OCI-LY3 (cell line): ENCODE data around the gene FGF19.

Experiments
- CTCF ChIP-seq: fragments of 200-600, 300-600 bp; sonication (generic); IDR thresholded peaks from 2 replicates; pipeline ENCODE4 v1.5.1; 2014; ENCODE audit warnings: antibody characterized with exemption, low read length, low read depth
- EZH2phosphoT487 ChIP-seq: fragments of 200-600 bp; shearing (Covaris generic); IDR thresholded peaks from 2 replicates; pipeline ENCODE4 v1.6.1; 2018; ENCODE audit warnings: antibody characterized with exemption, mixed run types, low read depth

GRCh38 chr11:69686452-69686851 is 17.4 kb downstream of the FGF19 start:
- TF ChIP-seq CTCF (no peak), EZH2phosphoT487 (no peak)
